CD4-positive, alpha-beta T cell treated with Interleukin-4 for 4 hours (primary cell): Measurements from ENCODE around the gene GFY.
"Not testable (repeated sequence)": the region's sequence is repeated elsewhere in the genome, so short reads cannot be mapped to it uniquely, and the experiment has no call there.

Experiments used
- DNase-seq: peaks from one replicate; pipeline ENCODE4 v3.0.0-alpha.2; 2020

Gene GFY

DNA sequence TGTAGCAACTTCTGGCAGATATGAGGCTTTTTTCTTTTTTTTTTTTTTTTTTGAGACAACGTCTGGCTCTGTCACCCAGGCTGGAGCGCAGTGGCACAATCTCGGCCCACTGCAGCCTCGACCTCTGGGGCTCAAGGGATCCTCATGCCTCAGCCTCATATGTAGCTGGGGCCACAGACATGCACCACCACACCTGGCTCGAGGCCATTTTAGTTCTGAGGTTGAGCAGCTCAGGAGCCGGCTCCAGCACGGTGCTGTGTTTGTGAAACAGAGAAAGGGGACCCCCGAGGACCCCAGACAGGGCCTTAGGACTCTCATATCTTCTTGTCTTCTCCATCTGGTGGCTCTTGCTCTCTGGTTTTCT lies 45.4 kb downstream of the GFY start:
- DNase-seq = no peak

DNA sequence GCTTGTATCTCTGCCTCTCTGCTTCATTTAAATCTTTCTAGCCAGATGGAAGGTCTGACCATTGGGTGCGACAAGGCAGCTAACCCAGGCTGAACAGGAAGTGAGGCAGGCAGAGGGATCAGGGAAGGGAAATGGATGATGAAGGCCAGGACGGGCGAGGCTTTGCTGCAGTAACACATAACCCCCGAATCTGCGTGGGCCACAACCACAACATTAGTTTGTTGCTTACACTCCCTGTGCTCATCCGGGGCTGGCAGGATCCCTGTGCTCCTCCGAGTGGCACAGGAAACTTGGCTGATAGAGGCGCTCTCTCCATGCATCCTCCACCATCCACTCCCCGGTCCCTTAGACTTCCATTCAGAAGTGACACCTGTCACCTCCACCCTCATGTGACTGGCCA lies 47.7 kb downstream of the GFY start:
- no peak for DNase-seq

DNA sequence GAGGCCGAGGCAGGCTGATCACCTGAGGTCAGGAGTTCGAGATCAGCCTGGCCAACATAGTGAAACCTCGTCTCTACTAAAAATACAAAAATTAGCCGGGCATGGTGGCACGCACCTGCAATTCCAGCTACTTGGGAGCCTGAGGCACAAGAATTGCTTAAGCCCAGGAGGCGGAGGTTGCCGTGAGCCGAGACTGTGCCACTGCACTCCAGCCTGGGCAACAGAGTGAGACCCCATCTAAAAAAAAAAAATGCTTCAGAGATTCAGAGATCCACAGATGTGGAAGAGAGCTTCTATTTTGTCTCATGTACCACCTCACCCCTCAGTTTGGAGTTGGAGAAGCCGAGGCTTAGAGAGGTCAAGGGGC lies 48.3 kb downstream of the GFY start:
- not testable (repeated sequence) for DNase-seq

DNA sequence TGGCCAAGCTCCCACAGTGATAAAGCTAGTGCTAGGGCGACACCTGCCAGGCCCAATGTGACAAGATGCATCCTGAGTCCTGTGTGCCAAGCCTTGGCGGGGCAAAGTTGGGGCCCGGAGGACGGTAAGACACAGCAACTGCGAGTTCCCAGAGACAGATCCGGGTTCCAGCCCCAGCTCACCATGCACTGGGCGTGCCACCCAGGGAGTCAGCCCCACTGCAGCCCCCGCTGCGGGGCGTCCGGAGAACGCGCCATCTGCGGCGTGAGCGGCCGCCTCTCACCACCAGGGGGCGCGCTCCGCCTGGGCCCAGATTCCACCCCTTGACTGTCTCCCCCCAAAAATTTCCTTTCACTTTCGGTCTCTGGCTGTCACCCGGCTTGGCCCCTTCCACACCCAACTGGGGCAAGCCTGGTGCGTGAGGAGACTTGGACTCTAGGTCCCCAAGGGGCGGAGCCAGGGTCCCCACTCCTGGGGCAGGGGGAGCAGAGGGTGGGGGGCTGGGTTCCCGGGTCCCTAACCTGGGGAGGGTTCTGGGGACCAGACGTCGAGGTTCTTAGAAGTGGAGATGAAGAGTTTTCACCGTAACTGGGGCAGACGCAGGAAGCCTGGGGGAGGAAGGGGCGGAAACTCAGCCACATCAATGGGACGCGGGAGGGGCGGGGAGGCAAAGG lies 48.8 kb downstream of the GFY start, which contains the start of gene FLT3LG:
FLT3LG (plus strand) TSS at position 348 of the 674 bp plus-strand sequence. CDS start 425 bp downstream, outside the sequence.
- DNase-seq = peak; percentile 98

DNA sequence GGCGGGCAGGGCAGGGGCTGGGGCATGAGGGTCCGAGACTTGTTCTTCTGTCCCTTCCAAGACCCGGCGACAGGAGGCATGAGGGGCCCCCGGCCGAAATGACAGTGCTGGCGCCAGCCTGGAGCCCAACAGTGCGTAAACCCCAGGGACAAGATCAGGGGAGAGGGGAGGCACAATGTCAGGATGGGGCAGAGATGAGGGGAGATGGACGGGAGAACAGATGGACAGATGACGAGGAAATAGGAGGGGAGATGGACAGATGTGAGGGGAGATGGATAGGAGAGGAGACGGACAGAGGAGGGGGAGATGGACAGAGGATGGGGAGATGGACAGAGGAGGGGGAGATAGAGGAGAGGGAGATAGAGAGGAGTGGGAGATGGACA lies 49.3 kb downstream of the GFY start:
- DNase-seq = no peak

DNA sequence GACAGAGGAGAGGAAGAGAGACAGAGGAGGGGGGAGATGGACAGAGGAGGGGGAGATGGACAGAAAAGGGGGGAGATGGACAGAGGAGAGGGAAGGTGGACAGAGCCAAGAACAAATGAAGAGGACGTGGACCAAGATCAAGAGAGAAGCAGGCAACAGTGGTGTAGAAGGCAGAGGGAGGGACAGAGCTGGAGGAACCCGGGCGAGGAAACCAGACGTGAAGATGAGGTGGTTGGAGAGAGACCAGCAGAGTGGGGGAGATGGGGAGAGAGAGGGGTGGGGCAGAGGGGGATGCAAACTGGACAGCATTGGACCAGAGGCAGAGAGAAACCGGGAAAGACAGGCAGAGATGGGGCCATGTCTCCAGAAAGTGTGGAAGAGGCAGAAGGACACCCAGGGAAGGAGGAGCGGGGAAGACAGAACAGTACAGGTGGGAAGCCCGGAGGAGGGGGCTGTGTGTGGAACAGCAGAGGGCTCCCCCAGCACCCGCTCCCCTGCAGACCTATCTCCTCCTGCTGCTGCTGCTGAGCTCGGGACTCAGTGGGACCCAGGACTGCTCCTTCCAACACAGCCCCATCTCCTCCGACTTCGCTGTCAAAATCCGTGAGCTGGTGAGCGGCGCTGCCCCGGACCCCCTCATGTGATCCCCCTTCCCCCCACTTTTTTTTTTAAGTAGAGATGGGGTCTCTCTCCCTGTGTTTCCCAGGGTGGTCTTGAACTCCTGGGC lies 50.2 kb downstream of the GFY start:
- DNase-seq = no peak

DNA sequence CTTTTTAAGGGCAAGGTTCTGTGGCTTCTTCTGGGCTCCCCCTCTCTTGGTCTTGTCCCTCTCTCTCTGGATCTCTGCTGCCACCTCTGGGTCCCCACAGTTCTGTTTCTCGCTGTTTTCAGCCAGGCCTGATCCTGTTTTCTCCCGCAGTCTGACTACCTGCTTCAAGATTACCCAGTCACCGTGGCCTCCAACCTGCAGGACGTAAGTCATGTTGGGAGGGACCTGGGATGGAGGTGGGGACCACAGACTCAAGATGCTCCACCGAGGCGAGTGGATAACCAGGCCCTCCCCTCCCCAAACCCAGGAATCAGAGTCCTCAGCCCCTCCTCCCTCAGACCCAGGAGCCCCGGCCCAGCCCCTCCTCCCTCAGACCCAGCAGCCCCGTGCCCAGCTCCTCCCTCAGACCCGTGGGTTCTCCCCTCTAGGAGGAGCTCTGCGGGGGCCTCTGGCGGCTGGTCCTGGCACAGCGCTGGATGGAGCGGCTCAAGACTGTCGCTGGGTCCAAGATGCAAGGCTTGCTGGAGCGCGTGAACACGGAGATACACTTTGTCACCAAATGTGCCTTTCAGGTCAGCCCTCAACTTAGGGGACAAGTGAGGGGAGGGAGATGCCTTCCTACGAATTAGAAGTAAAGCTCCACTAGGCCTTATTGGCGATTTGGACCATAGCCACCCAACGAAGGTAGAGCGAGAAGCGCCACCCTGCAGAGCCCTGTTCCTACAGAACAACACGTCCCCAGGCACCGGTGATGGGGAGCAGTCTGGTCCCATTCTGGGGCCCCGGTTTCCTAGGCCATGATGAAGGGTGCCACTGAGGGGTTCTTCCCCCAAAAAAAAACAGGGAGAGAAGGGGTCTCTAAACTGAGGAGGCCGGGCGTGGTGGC lies 51.0 kb downstream of the GFY start:
- peak; percentile 70 for DNase-seq
